ENCODE results near the gene COL4A2.

- TF ChIP-seq, protein P1, sequence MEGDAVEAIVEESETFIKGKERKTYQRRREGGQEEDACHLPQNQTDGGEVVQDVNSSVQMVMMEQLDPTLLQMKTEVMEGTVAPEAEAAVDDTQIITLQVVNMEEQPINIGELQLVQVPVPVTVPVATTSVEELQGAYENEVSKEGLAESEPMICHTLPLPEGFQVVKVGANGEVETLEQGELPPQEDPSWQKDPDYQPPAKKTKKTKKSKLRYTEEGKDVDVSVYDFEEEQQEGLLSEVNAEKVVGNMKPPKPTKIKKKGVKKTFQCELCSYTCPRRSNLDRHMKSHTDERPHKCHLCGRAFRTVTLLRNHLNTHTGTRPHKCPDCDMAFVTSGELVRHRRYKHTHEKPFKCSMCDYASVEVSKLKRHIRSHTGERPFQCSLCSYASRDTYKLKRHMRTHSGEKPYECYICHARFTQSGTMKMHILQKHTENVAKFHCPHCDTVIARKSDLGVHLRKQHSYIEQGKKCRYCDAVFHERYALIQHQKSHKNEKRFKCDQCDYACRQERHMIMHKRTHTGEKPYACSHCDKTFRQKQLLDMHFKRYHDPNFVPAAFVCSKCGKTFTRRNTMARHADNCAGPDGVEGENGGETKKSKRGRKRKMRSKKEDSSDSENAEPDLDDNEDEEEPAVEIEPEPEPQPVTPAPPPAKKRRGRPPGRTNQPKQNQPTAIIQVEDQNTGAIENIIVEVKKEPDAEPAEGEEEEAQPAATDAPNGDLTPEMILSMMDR (IDR thresholded peaks at IDR 0.05; ENCODE audit: insufficient read depth, low read depth, low read length): no peak
- TF ChIP-seq EZH2 (IDR thresholded peaks at IDR 0.05; ENCODE audit: insufficient read depth, low read length): no peak
These were observed 158.6 kb downstream of the COL4A2 start for GRCh38 chr13:110465696-110466095.

All from astrocyte (in vitro differentiated cells and primary cell).